GM19043 (cell line): Measurements from ENCODE around the gene PPARG.
"Not testable (repeated sequence)": the region's sequence is repeated elsewhere in the genome, so short reads cannot be mapped to it uniquely, and the experiment has no call there.

Source experiments
- ATAC-seq: cut with Tn5 transposase; IDR thresholded peaks from one replicate; pipeline ENCODE4 v1.9.1; 2021; ENCODE audit warnings: low read depth; ENCODE audit not compliant: unreplicated experiment

The PPARG gene

DNA sequence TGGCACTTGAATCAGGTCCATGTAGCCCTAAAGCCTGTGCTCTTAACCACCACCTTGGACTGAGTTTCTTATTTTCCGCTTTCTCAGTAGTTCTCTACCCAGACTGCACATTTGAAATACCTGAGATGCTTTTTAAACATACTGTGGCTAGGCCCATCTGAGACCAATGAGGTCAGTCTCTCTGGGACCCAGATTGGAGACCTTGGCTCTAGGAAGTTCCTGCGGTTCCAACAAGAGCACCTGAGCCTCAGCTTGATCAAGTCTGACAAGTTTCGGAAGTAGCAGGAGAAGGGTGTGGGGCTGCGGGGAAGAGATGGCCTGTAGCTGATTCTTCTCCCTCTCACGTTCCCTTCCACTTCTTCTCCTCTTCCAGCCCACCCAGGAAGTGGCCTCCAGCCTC is 183.9 kb downstream of the PPARG start:
- no peak for ATAC-seq

DNA sequence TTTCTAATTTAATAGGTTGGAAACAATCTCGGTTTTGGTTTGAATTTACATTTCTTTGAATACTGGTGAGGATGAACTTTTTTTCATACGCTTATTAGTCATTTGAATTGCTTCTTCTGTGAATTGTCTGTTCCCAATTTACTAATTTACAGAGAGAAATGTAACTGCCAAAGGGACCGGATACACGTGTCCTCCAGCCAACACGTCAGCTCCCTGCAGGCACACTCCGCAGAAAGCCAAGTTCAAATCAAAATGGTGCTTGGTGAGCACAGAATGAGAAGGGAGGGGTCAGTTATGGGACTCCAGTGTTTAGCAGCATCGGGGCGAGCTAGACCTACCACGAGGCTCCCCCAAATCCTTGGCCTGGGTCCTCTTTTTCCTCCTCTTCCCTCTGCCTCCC is 184.6 kb downstream of the PPARG start:
- no peak for ATAC-seq

DNA sequence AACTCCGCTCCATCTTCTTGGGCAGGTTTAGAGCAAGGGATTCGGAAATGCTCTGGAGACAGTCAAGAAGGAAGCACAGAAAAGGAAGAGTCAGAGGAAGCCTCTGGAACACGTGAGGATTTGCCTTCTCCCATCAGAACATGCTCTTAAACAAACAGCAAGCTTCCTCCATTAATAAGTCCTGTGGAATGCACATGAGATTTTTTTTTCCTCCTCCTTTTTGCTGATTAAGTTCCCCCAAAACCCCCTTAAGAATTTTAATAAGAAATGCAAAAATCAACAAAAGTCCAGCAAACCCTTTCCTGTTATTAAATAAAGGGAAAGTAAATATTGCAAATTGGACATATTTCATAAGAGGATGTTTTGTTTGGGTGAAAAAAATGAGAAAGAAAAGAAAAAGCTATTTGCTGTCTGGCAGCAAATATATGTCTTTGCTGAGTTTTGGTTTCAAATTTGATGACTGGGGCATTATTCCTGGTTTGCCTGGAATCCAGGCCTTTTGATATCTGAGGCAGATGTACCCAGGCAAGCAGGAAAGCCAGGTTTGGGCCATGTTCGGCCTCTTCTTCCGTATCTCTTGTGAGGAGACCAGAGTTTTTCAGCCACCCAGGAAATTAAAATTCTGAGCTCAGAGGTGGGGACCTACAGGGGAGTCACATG is 187.5 kb downstream of the PPARG start:
- ATAC-seq: no peak

DNA sequence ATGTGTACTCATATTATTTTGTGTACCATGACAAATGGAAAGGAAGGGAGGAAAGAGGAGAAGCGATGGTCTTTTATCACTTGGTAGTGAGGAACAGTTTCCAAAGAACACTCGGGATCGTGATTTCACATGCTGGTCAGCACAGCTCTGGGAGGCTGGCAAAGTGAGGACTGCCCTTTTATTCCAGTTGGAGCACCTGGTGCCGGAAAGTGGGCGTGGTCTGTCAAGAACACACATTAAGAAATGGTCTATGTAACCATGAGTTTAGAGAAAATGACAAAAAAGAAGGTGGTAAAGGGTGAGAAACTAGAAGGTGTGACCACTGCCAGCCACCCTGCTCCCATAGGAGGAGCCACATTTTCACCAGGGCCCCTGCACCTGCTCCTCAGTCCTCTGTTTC is 188.4 kb downstream of the PPARG start:
- no peak for ATAC-seq

DNA sequence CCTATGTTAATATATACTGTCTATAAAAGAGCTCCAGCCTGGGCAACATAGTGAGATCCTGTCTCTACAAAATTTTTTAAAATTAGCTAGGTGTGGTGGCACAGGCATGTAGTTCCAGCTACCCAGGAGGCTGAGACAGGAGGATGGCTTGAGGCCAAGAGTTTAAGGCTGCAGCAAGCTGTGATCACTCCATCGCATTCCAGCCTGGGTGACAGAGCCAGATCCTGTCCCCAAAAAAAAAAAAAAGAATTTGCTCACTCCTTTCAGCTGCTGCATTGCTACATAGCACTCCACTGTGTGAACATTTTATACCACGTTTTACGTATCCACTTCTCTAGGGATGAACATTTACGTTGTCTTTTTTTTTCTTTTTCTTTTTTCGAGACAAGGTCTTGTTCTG is 189.5 kb downstream of the PPARG start:
- ATAC-seq: no peak

DNA sequence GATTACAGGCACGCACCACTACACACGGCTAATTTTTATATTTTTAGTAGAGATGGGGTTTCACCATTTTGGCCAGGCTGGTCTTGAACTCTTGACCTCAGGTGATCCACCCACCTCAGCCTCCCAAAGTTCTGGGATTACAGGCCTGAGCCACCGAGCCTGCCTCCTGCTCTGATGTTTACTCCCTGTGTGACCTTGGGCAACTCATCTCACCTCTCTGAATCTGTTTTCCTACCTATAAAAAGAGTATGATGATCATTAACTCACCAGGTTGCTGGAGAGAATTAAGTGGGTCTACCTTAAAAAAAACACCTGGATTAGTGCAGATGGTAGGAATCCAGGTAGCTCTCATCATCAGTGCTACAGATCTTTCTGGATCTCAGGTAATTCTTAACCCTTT is 190.3 kb downstream of the PPARG start:
- not testable (repeated sequence) for ATAC-seq

DNA sequence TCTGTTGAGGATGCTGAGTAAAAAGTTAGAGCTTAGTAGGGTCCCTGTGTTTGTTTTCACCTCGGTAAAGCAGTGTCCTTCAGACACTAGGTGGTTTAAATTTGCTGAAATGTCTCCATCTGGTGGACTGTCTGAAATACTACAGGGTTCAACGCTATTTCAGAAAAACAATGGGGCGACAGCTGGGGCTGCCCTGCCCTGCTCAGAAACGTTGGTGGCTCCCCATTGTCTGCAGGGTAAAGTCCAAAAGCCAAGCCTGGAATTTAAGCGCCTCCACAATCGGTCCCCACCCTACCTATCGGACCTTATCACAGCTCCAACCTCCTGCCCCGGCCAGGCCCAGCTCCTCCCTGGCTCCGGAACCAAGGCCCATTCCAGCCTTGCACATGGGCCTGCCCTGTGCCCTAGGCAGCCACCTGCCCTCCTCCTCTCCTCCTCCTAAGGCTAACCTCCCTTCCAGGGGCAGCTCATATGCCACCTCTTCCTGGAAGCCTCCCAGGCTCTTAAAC is 191.1 kb downstream of the PPARG start:
- ATAC-seq: no peak

DNA sequence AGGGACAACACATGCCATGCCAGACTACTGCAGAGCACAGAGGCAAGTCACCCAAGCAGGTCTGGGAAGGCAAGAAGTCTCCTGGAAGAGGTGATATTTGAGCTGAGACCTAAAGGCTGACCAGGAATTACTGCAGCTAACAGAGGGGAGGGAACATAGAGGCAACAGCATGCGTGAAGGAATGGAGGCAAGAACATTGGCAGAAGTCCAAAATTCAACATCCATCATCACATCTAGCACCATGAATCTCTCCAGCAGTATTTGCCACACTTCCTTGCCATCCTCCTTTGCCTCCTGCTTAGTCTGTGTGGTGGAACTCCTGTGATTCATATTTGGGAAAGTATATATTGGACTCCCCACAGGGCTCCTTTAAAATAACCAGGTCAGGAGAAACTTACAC is 194.5 kb downstream of the PPARG start:
- ATAC-seq: no peak

DNA sequence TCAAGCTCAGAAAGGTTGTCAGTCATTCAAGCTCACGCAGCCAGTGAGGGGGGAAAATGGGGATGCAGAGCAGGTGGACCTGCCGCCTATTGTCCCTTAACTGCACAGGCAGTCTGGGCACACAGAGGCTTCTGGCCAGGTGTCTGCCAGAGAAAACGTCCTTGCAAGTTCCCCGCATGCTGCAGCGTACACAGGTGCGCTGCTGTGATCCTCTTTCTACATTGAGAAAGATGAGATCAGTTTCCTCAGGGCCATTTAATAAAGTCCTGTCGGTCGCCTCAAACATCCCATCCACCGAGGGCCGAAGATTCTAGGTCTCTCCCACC is 195.0 kb downstream of the PPARG start:
- ATAC-seq: no peak
